GM19240 (cell line): Measurements from ENCODE around the gene RSBN1.
A peak's percentile ranks its signal among the peaks of the same experiment; 100 is the strongest.

Experiments used
- DNase-seq: peaks from one replicate; pipeline ENCODE4 v3.0.0; 2011; ENCODE audit warnings: low spot score; ENCODE audit not compliant: insufficient read length

RSBN1 gene

GRCh38 chr1:113812661-113813135 is 422 bp upstream of the RSBN1 start:
- DNase-seq, result no peak

GRCh38 chr1:113811156-113811887 is 954 bp downstream of the RSBN1 start:
- no peak for DNase-seq

GRCh38 chr1:113809670-113810602 is 2.3 kb downstream of the RSBN1 start:
- no peak for DNase-seq

- DNase-seq, result no peak
These were observed 3.7 kb downstream of the RSBN1 start for GRCh38 chr1:113808450-113809195.

- no peak for DNase-seq
These were observed 6.6 kb downstream of the RSBN1 start for GRCh38 chr1:113805639-113806038.

- DNase-seq, result no peak
These were observed 7.1 kb downstream of the RSBN1 start for GRCh38 chr1:113805256-113805531.

- DNase-seq, result no peak
These were observed 7.6 kb downstream of the RSBN1 start for GRCh38 chr1:113804421-113805255.

GRCh38 chr1:113802367-113803007 is 9.8 kb downstream of the RSBN1 start:
- DNase-seq, result no peak

- no peak for DNase-seq
These were observed 11.8 kb downstream of the RSBN1 start for GRCh38 chr1:113800487-113800886.

GRCh38 chr1:113797472-113797871 is 14.8 kb downstream of the RSBN1 start:
- no peak for DNase-seq

- no peak for DNase-seq
These were observed 18.1 kb downstream of the RSBN1 start for GRCh38 chr1:113793878-113794834.

- no peak for DNase-seq
These were observed 19.3 kb downstream of the RSBN1 start for GRCh38 chr1:113792986-113793385.

- DNase-seq, result no peak
These were observed 19.8 kb downstream of the RSBN1 start for GRCh38 chr1:113792471-113792870.

GRCh38 chr1:113788802-113789201 is 23.5 kb downstream of the RSBN1 start:
- no peak for DNase-seq

GRCh38 chr1:113787663-113788062 is 24.6 kb downstream of the RSBN1 start:
- DNase-seq, result no peak

- no peak for DNase-seq
These were observed 26.2 kb downstream of the RSBN1 start for GRCh38 chr1:113786069-113786468.

- no peak for DNase-seq
These were observed 28.0 kb downstream of the RSBN1 start for GRCh38 chr1:113784104-113784779.

GRCh38 chr1:113783254-113784103 is 28.8 kb downstream of the RSBN1 start:
- DNase-seq, result peak; percentile 9
